C4-2B (cell line): ENCODE measurements around the gene MAPK7.

Experiments used
- ZFX ChIP-seq: fragments of 450-650 bp; IDR thresholded peaks from 2 replicates; pipeline ENCODE4 v1.6.1; 2017
- TF ChIP-seq, protein P1 (sequence below): fragments of 450-650 bp; conservative IDR thresholded peaks from 2 replicates; pipeline ENCODE4 v1.5.1; 2017; ENCODE audit warnings: mild to moderate bottlenecking

- TF ChIP-seq, protein P1, sequence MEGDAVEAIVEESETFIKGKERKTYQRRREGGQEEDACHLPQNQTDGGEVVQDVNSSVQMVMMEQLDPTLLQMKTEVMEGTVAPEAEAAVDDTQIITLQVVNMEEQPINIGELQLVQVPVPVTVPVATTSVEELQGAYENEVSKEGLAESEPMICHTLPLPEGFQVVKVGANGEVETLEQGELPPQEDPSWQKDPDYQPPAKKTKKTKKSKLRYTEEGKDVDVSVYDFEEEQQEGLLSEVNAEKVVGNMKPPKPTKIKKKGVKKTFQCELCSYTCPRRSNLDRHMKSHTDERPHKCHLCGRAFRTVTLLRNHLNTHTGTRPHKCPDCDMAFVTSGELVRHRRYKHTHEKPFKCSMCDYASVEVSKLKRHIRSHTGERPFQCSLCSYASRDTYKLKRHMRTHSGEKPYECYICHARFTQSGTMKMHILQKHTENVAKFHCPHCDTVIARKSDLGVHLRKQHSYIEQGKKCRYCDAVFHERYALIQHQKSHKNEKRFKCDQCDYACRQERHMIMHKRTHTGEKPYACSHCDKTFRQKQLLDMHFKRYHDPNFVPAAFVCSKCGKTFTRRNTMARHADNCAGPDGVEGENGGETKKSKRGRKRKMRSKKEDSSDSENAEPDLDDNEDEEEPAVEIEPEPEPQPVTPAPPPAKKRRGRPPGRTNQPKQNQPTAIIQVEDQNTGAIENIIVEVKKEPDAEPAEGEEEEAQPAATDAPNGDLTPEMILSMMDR, result no peak
- TF ChIP-seq ZFX, result no peak
Observed at GRCh38 chr17:19381361-19381740, 3.1 kb downstream of the MAPK7 start.
